AG09309 (cell line): ENCODE measurements around the gene ZFYVE16.
"Not testable (repeated sequence)": the region's sequence is repeated elsewhere in the genome, so short reads cannot be mapped to it uniquely, and the experiment has no call there.

Experiments used
- DNase-seq: peaks from one replicate; pipeline ENCODE4 v3.0.0-alpha.2; 2010; ENCODE audit warnings: low read depth
- H3K4me3 ChIP-seq: 2 replicates; pipeline ENCODE4 v1.5.1; 2011; ENCODE audit warnings: mild to moderate bottlenecking, low read depth, low read length, moderate library complexity; ENCODE audit not compliant: control insufficient read depth
- TF ChIP-seq, protein P1 (sequence below): IDR thresholded peaks from 2 replicates; pipeline ENCODE4 v1.5.1; 2011; ENCODE audit warnings: mild to moderate bottlenecking, low read depth, low read length, inconsistent platforms; ENCODE audit not compliant: insufficient read depth, control insufficient read depth; ENCODE audit errors: missing control alignments

ZFYVE16 gene

DNA sequence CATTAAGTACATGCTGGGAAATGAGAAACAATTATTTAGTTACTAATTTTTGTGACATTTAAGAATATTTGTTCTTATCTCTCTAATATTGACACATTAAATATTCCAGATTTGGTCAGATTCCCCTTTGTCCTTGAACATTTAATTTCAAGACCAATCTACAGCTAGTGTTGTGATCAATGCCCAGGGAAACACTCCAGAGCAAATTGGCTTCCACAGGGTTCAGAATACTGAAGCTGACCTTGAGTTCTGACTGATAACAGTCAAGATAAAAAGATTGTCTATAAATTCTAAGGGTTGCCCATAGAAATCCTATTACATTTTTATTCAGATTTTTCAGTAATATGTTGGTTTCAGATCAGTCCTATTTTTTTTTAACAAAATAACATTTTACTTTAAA, 31.3 kb downstream of the ZFYVE16 start:
- no peak overlapping the region for H3K4me3 ChIP-seq
- no peak for DNase-seq
- TF ChIP-seq, protein P1, sequence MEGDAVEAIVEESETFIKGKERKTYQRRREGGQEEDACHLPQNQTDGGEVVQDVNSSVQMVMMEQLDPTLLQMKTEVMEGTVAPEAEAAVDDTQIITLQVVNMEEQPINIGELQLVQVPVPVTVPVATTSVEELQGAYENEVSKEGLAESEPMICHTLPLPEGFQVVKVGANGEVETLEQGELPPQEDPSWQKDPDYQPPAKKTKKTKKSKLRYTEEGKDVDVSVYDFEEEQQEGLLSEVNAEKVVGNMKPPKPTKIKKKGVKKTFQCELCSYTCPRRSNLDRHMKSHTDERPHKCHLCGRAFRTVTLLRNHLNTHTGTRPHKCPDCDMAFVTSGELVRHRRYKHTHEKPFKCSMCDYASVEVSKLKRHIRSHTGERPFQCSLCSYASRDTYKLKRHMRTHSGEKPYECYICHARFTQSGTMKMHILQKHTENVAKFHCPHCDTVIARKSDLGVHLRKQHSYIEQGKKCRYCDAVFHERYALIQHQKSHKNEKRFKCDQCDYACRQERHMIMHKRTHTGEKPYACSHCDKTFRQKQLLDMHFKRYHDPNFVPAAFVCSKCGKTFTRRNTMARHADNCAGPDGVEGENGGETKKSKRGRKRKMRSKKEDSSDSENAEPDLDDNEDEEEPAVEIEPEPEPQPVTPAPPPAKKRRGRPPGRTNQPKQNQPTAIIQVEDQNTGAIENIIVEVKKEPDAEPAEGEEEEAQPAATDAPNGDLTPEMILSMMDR: no peak

DNA sequence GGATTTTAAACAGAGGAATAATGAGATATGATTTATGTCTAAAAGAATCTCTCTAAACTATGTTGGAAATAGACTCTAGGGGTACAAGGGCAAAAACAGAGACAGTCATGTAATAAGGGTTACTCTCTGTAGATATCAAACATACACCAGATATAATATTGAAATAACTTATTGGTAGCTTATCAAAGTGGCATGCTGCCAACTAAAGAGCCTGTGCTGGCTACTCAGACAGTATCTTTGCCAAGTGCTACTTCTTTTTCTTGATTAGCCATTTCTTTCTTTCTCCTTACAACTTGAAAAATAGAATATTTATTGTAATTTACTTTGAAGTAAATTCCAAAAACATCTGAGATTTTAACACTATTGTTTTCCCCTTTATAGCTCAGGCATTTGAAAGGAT, 34.9 kb downstream of the ZFYVE16 start:
- TF ChIP-seq, protein P1: no peak
- DNase-seq: no peak
- no peak overlapping the region for H3K4me3 ChIP-seq

DNA sequence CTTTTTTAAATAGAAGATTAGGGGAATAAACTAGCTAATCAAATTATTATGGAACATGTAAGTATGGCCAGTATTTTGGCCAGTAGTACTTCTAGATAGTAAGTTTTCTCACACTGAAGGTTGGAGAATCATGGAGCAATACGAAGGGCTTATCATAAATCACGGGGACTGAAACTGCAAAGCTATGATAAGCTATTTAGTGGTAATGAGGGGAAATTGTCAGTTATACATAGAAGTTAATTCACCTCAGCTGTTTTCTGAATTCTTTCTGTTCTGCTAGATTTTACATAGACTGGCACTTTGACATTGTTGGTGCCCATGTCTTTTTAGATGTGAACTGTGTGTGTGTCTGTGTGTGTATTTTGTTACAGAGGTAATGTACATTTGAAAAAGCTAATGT, 45.5 kb downstream of the ZFYVE16 start:
- DNase-seq: no peak

DNA sequence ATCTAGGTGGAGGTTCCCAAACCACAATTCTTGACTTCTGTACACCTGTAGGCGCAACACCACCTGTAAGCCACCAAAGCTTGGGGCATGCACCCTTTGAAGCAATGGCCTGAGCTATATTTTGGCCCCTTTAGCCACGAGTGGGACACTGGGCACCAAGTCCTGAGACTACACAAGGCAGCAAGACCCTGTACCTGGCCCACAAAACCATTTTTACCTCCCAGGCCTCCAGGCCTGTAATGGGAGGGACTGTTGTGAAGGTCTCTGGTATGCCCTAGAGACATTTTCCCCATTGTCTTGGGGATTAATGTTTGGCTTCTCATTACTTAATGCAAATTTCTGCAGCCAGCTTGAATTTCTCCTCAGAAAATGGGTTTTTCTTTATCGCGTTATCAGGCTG, 55.4 kb downstream of the ZFYVE16 start:
- TF ChIP-seq, protein P1: no peak
- H3K4me3 ChIP-seq: no peak overlapping the region
- DNase-seq: no peak

More for the DNA sequence above, 45.5 kb downstream of the ZFYVE16 start:
- no peak overlapping the region for H3K4me3 ChIP-seq
- TF ChIP-seq, protein P1: no peak

DNA sequence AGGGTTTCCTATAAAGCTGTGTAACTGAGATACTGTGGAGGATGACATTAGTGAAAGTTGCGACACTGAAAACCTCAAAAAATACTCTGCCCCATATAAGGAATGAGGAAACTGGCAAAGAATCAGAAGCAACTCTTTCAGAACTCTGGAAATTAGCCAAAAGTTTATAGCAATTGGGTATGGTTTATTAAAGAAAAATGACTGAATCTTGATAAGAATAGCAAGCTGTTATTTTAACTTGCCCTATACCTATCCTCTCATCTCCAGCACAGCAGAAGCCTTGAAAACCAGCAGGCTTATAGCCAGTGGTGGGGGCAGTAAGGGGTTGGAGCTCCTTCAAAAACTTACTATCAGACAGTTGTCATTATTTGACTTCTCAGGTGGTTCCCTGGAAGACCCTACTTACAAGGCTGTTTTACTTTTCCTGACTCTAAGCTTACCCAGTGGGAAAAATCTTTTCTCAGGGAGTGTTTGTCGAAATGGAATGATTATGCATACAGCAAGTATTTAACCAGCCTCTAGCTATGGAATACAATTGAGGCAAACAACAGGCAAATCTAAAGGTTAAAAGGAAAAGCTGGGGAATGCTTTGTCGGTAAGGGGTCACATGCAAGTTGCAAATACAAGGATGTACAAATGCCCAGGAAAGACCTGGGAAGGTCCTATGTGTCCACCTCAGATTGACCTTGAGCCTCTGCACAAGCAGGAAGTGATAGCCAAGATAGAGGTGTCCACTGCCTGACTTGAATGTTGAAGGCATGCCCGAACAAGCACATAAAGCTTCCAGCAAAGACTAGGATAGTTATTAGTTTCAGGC, 59.0 kb downstream of the ZFYVE16 start:
- peak; percentile 10 for DNase-seq
- TF ChIP-seq, protein P1: no peak
- H3K4me3 ChIP-seq: no peak overlapping the region

DNA sequence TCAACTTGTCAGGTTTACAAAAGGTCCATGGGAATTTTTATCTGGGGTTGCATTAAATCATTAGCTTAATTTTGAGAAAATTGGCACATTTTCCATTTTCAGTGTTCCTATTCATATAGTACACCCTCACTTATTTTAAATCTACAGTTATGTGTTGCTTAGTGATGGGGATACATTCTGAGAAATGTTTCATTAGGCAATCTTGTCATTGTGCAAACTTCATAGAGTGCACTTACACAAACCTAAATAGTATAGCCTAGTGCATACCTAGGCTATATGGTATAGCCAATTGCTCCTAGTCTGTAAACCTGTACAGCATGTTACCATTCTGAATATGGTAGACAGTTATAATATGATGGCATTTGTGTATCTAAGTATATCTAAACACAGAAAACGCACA, 60.3 kb downstream of the ZFYVE16 start:
- no peak for DNase-seq
- H3K4me3 ChIP-seq: no peak overlapping the region
- TF ChIP-seq, protein P1: no peak

DNA sequence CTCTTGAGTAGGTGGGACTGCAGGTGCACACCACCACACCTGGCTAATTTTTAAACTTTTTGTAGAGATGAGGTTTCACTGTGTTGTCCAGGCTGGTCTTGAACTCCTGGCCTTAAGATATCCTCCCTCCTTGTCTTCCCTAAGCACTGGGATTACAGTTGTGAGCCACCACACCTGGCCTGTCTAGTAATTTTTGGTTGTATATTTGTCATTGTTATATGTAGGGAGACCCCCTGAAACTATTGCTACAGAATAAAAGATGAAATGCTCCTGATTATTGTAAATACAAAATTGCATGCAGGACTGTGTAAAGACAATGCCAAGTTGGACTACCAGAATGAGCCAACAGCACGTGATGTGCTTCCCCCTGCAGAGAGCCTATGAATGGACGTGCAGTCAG, 62.8 kb downstream of the ZFYVE16 start:
- not testable (repeated sequence) for DNase-seq, H3K4me3 ChIP-seq
